GM12891 (cell line): ENCODE data around the gene GIGYF1.

ENCODE experiments used
- POLR2A ChIP-seq: IDR thresholded peaks from 2 replicates; pipeline ENCODE4 v1.6.1; 2011; ENCODE audit warnings: low read depth, low read length, control low read depth
- TAF1 ChIP-seq: IDR thresholded peaks from 2 replicates; pipeline ENCODE4 v1.6.1; 2011; ENCODE audit warnings: low read depth, low read length, control low read depth

DNA sequence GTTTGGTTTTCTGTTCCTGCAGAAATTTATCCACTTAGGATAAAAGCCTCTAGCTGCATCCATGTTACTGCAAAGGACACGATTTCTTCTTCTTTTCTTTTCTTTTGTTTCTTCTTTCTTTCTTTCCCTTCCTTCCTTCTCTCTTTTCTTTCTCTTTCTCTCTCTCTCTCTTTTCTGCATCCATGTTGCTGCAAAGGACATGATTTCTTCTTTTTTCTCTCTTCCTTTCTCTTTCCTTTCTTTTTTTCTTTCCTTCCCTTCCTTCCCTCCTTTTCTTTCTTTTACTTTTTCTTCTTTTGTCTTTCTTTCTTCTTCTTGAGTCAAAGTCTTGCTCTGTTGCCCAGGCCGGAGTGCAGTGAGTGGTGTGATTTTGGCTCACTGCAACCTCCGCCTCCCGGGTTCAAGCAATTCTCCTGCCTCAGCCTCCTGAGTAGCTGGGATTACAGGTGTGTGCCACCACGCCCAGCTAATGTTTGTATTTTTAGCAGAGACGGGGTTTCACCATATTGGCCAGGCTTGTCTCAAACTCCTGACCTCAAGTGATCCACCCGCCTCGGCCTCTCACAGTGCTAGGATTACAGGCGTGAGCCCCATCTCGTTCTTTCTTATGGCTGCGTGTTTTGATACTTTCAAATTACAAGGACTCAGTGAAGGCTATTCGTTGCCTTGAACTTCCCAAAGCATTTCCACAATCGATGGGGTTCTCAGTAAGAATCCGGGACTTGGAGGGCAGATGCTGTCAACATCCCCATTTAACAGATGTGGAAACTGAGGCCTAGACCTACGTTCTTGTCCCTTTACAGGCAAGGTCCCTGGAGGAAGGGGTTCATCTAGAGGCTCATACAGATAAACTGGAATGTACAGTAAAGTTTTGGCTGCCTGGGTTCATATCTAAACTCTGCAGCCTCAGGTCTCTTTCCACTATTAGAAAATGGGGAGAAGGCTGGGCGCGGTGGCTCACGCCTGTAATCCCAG is 22.4 kb downstream of the GIGYF1 start:
- TF ChIP-seq POLR2A (no peak), TAF1 (no peak)
